Neural cell (in vitro differentiated cells): Measurements from ENCODE around the gene DGCR6L. TPM values are rescaled to one million over a fixed set of nuclear protein-coding genes. Genes with fewer than 3 reads are reported as not detected.

Experiments
- H2AFZ ChIP-seq: fragments of 200-600, 300-800 bp; sonication (generic), shearing (Covaris generic); 2 replicates; pipeline ENCODE4 v1.6.0; 2014; ENCODE audit warnings: low read depth, mild to moderate bottlenecking, antibody characterized with exemption, low read length, moderate library complexity
- H3F3A ChIP-seq: fragments of 200-600 bp; shearing (Covaris generic); 2 replicates; pipeline ENCODE4 v1.6.1; 2016; ENCODE audit warnings: mild to moderate bottlenecking, moderate library complexity, mixed read lengths, antibody characterized with exemption, low read length; ENCODE audit not compliant: insufficient read depth, poor library complexity, severe bottlenecking
- H3K27ac ChIP-seq: fragments of 200-600, 300-800 bp; sonication (generic), shearing (Covaris generic); 2 replicates; pipeline ENCODE4 v1.5.1; 2014; ENCODE audit warnings: mild to moderate bottlenecking, low read length, moderate library complexity
- H3K27me3 ChIP-seq: fragments of 300-800, 200-600 bp; sonication (generic), shearing (Covaris generic); 2 replicates; pipeline ENCODE4 v1.6.0; 2014; ENCODE audit warnings: mild to moderate bottlenecking, low read depth, low read length, moderate library complexity; ENCODE audit not compliant: insufficient read depth
- H3K36me3 ChIP-seq: fragments of 300-800, 200-600 bp; sonication (generic), shearing (Covaris generic); 2 replicates; pipeline ENCODE4 v1.5.1; 2014; ENCODE audit warnings: mild to moderate bottlenecking, antibody characterized with exemption, low read length, moderate library complexity; ENCODE audit not compliant: insufficient read depth
- H3K4me2 ChIP-seq: fragments of 300-800, 200-600 bp; sonication (generic), shearing (Covaris generic); 2 replicates; pipeline ENCODE4 v1.6.0; 2014; ENCODE audit warnings: mild to moderate bottlenecking, low read length
- H3K4me3 ChIP-seq: fragments of 300-800, 200-600 bp; sonication (generic), shearing (Covaris generic); 2 replicates; pipeline ENCODE4 v1.5.1; 2014; ENCODE audit warnings: mild to moderate bottlenecking, low read length, moderate library complexity
- H3K79me2 ChIP-seq: fragments of 200-600 bp; shearing (Covaris generic); replicated peaks from 2 replicates; pipeline ENCODE4 v1.6.0; 2014; ENCODE audit warnings: mild to moderate bottlenecking, low read length, moderate library complexity; ENCODE audit not compliant: insufficient read depth
- H3K9ac ChIP-seq: fragments of 300-800, 200-600 bp; sonication (generic), shearing (Covaris generic); 2 replicates; pipeline ENCODE4 v1.6.1; 2016; ENCODE audit warnings: mild to moderate bottlenecking, low read length, mixed read lengths
- H3K9me2 ChIP-seq: fragments of 200-600 bp; shearing (Covaris generic); 2 replicates; pipeline ENCODE4 v1.6.1; 2016; ENCODE audit warnings: mild to moderate bottlenecking, low read length, mixed read lengths; ENCODE audit not compliant: insufficient read depth
- H3K9me3 ChIP-seq: fragments of 200-600, 300-800 bp; sonication (generic), shearing (Covaris generic); 2 replicates; pipeline ENCODE4 v1.6.1; 2016; ENCODE audit warnings: mild to moderate bottlenecking, mixed run types, low read length, moderate library complexity, mixed read lengths
- H4K20me1 ChIP-seq: fragments of 200-600 bp; shearing (Covaris generic); 2 replicates; pipeline ENCODE4 v1.6.1; 2016; ENCODE audit warnings: mild to moderate bottlenecking, mixed run types; ENCODE audit not compliant: insufficient read depth
- EP300 ChIP-seq: fragments of 450-650 bp; conservative IDR thresholded peaks from 2 replicates; pipeline ENCODE4 v1.6.1; 2014; ENCODE audit warnings: antibody characterized with exemption, mild to moderate bottlenecking, moderate library complexity; ENCODE audit not compliant: poor library complexity, severe bottlenecking
- MXI1 ChIP-seq: fragments of 450-650 bp; conservative IDR thresholded peaks from 2 replicates; pipeline ENCODE4 v1.6.1; 2014; ENCODE audit warnings: antibody characterized with exemption, mild to moderate bottlenecking; ENCODE audit not compliant: poor library complexity, severe bottlenecking
- POLR2AphosphoS5 ChIP-seq: IDR thresholded peaks from 2 replicates; pipeline ENCODE4 v1.6.1; 2012
- RAD21 ChIP-seq: fragments of 450-650 bp; conservative IDR thresholded peaks from 2 replicates; pipeline ENCODE4 v1.6.1; 2014; ENCODE audit warnings: antibody characterized with exemption, mild to moderate bottlenecking, moderate library complexity
- SMC3 ChIP-seq: fragments of 450-650 bp; conservative IDR thresholded peaks from 2 replicates; pipeline ENCODE4 v1.6.1; 2014; ENCODE audit warnings: antibody characterized with exemption, mild to moderate bottlenecking, moderate library complexity; ENCODE audit not compliant: poor library complexity
- TAF1 ChIP-seq: IDR thresholded peaks from 2 replicates; pipeline ENCODE4 v1.6.1; 2012; ENCODE audit warnings: low read depth
- polyA plus RNA-seq: library from polyadenylated mRNA; depleted of rRNA; stranded (reverse); fragments of >200 nt; gene quantifications from 2 replicates; pipeline ENCODE4 v1.2.3, GENCODE V29; 2014
- TF ChIP-seq, protein P1 (sequence below): fragments of 450-650 bp; IDR thresholded peaks from 2 replicates; pipeline ENCODE4 v1.5.1; 2014; ENCODE audit warnings: antibody characterized with exemption, mild to moderate bottlenecking, moderate library complexity; ENCODE audit not compliant: poor library complexity, severe bottlenecking

DGCR6L gene
- polyA plus RNA-seq, 1 donor from 2014 or later: 125 TPM

DNA sequence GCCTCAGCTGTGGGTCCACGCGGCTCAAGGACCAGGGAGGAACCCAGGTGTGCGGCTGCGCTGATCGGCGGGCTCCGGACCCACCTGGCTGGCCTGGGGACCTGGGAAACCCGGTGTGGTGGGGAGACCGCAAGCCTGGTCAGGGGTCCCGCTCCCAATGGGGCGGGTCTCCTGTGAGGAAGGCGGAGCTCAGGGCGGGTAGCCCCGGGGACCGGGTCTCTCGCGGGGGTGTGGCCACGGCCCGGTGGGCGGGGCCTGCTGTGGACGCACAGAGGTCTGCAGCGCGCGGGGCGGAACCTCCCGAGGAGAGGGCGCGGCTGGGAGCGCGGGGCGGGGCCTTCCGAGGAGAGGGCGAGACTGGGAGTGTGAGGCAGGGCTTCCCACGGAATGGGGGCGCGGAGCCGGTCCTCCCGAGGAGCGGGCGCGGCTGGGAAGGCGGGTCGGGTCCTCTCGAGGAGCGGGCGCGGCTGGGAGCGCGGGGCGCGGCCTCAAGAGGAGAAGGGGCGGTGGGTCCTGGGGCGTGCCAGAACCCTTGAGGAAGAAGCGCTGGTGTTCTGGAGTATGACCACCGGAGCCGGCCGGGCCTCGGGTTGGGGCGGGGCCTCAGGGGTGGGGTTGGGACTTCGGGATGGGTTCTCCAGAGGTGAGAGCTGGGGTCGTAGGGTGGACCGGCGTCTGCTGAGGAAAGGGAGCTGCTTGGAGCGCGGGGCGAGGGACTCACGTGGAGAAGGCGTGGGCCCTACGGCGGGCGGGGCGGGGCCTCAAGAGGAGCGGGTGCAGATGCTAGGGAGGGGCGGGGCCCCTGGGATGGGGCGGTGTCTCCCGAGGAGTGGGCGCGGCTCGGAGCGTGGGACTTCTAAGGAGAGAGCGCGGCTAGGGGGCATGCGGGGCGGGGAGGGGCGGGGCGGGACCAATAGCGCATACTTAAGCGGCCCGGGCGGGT, 20.8 kb downstream of the DGCR6L start:
- H3K9me3 ChIP-seq: no peaks in the 10 kb centered on the region
- no peaks in the 10 kb centered on the region for H3F3A ChIP-seq
- H3K9me2 ChIP-seq: no peaks in the 10 kb centered on the region
- H3K4me2 ChIP-seq: no peak overlapping the region
- no peaks in the 10 kb centered on the region for H3K36me3 ChIP-seq
- peaks cover 36% of the 10 kb centered on the region for H3K27me3 ChIP-seq
- no peaks in the 10 kb centered on the region for H3K79me2 ChIP-seq
- H4K20me1 ChIP-seq: no peaks in the 10 kb centered on the region
- H2AFZ ChIP-seq: no peak overlapping the region
- no peak overlapping the region for H3K27ac ChIP-seq
- TF ChIP-seq MXI1: no peak
- no peak for TF ChIP-seq EP300
- TF ChIP-seq TAF1: no peak
- no peak for TF ChIP-seq POLR2AphosphoS5
- H3K4me3 ChIP-seq: peak overlapping the region; percentile 63
- H3K9ac ChIP-seq: no peak overlapping the region

DNA sequence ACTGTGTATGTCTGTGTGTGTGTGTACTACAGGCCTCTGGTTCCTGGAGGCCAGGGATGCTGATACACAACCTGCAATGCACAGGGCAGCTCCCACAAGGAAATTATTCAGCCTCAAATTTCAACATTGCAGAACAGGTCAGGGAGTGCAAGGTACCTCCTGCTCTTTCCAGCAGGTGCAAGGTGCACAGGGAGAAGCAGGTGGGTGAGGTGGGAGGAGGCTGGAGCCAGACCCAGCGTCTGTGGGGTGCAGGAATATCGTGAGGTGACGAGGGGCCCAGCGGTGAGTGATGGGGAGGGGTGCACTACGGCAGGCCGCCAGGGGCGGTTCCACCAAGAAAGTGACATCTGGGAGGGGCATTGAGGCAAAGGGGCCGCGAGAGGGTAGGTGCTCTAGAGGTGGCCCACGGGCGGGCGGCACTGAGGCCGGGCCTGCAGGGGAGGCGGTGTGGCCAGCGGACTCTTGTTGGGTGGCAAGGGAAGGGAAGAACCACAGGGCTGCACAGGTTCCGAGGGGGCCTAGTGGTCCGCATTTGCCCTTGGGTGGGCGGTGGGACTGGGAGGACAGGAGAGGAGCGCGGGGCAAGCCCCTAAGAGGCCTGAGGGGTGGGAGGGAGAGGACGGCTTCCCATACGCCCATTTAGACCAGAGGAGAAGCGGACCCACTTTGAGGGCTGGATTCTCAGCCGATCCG, 21.6 kb downstream of the DGCR6L start:
- H2AFZ ChIP-seq: no peak overlapping the region

DNA sequence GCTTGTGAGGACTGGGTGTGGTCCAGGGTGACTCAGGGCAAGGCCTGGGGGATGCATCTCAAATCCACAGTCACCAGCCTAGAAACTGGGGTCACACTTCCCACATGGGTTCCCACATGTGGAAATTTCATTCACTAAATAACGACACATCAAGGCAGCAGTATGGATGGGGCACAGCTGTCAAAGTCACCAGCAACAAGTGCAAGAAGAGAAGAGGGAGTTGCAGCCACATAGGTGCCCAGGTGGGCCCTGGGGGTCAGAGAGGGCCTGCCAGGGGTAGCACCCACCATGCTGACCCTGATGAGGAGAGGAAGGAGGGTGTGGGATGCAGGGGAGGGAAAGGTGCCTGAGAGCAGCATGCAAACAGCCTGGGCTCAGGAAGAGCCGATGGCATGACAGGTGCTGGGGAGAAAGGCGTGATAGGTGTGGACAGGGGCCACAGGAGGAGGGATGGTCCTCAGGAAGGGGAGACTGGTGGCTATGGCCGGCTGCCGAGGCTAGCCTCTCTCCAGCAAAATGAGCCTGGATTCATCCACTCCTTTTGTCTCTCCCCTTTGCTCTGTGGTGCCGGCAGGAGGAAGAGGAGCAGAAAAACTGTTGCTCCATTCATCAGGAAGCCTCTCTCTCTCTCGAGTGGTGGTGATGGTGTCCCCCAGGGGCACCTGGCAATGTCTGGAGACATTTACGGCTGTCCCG, 22.3 kb downstream of the DGCR6L start:
- H3K4me2 ChIP-seq: no peak overlapping the region
- no peaks in the 10 kb centered on the region for H3K9me3 ChIP-seq
- no peak overlapping the region for H3K4me3 ChIP-seq
- H3K9me2 ChIP-seq: no peaks in the 10 kb centered on the region
- no peaks in the 10 kb centered on the region for H4K20me1 ChIP-seq
- TF ChIP-seq POLR2AphosphoS5 (no peak), SMC3 (no peak), EP300 (no peak), RAD21 (no peak)
- TF ChIP-seq, protein P1, sequence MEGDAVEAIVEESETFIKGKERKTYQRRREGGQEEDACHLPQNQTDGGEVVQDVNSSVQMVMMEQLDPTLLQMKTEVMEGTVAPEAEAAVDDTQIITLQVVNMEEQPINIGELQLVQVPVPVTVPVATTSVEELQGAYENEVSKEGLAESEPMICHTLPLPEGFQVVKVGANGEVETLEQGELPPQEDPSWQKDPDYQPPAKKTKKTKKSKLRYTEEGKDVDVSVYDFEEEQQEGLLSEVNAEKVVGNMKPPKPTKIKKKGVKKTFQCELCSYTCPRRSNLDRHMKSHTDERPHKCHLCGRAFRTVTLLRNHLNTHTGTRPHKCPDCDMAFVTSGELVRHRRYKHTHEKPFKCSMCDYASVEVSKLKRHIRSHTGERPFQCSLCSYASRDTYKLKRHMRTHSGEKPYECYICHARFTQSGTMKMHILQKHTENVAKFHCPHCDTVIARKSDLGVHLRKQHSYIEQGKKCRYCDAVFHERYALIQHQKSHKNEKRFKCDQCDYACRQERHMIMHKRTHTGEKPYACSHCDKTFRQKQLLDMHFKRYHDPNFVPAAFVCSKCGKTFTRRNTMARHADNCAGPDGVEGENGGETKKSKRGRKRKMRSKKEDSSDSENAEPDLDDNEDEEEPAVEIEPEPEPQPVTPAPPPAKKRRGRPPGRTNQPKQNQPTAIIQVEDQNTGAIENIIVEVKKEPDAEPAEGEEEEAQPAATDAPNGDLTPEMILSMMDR: no peak
- no peak overlapping the region for H2AFZ ChIP-seq
- H3K27ac ChIP-seq: no peak overlapping the region
- H3F3A ChIP-seq: no peaks in the 10 kb centered on the region
- H3K36me3 ChIP-seq: no peaks in the 10 kb centered on the region
- no peak overlapping the region for H3K9ac ChIP-seq
- H3K79me2 ChIP-seq: no peaks in the 10 kb centered on the region
- peaks cover 36% of the 10 kb centered on the region for H3K27me3 ChIP-seq

More for the DNA sequence above, 21.6 kb downstream of the DGCR6L start:
- Histone ChIP-seq H3K4me3 (no peak overlapping the region), H3K27ac (no peak overlapping the region), H3K9me3 (no peaks in the 10 kb centered on the region), H3K27me3 (peaks cover 36% of the 10 kb centered on the region), H3F3A (no peaks in the 10 kb centered on the region), H3K36me3 (no peaks in the 10 kb centered on the region), H3K79me2 (no peaks in the 10 kb centered on the region), H3K4me2 (no peak overlapping the region), H3K9ac (no peak overlapping the region), H4K20me1 (no peaks in the 10 kb centered on the region), H3K9me2 (no peaks in the 10 kb centered on the region)
- TF ChIP-seq, protein P1: no peak
- no peak for TF ChIP-seq MXI1
- no peak for TF ChIP-seq TAF1
